ENCODE data around the gene PLCB4.

PLCB4 gene

GRCh38 chr20:9233804-9234203 is 164.9 kb downstream of the PLCB4 start:
- TF ChIP-seq POLR2A (IDR thresholded peaks at IDR 0.05; ENCODE audit: low read depth, low read length): no peak
- no peak for FAIRE-seq

GRCh38 chr20:9235518-9235917 is 166.6 kb downstream of the PLCB4 start:
- no peak for TF ChIP-seq POLR2A (IDR thresholded peaks at IDR 0.05; ENCODE audit: low read depth, low read length)
- DNase-seq (ENCODE audit: insufficient read length, low spot score) (no peak), FAIRE-seq (no peak)

More at GRCh38 chr20:9233804-9234203, 164.9 kb downstream of the PLCB4 start:
- DNase-seq (ENCODE audit: insufficient read length, low spot score): no peak

GRCh38 chr20:9236458-9236857 is 167.6 kb downstream of the PLCB4 start:
- DNase-seq (ENCODE audit: insufficient read length, low spot score) (no peak), FAIRE-seq (no peak)
- no peak for TF ChIP-seq POLR2A (IDR thresholded peaks at IDR 0.05; ENCODE audit: low read depth, low read length)

GRCh38 chr20:9241232-9241692 is 172.4 kb downstream of the PLCB4 start:
- FAIRE-seq (no peak), DNase-seq (ENCODE audit: insufficient read length, low spot score) (peak; percentile 7)
- no peak for TF ChIP-seq POLR2A (IDR thresholded peaks at IDR 0.05; ENCODE audit: low read depth, low read length)

- no peak for DNase-seq (ENCODE audit: insufficient read length, low spot score)
- FAIRE-seq: no peak
- no peak for TF ChIP-seq POLR2A (IDR thresholded peaks at IDR 0.05; ENCODE audit: low read depth, low read length)
These were observed 173.0 kb downstream of the PLCB4 start for GRCh38 chr20:9241721-9242427.

- DNase-seq (ENCODE audit: insufficient read length, low spot score) (no peak), FAIRE-seq (no peak)
- no peak for TF ChIP-seq POLR2A (IDR thresholded peaks at IDR 0.05; ENCODE audit: low read depth, low read length)
These were observed 175.1 kb downstream of the PLCB4 start for GRCh38 chr20:9243986-9244385.

- FAIRE-seq (no peak), DNase-seq (ENCODE audit: insufficient read length, low spot score) (no peak)
- no peak for TF ChIP-seq POLR2A (IDR thresholded peaks at IDR 0.05; ENCODE audit: low read depth, low read length)
These were observed 175.9 kb downstream of the PLCB4 start for GRCh38 chr20:9244811-9245210.

GRCh38 chr20:9246731-9247130 is 177.8 kb downstream of the PLCB4 start:
- FAIRE-seq (no peak), DNase-seq (ENCODE audit: insufficient read length, low spot score) (no peak)
- TF ChIP-seq POLR2A (IDR thresholded peaks at IDR 0.05; ENCODE audit: low read depth, low read length): no peak

GRCh38 chr20:9250511-9250910 is 181.6 kb downstream of the PLCB4 start:
- DNase-seq (ENCODE audit: insufficient read length, low spot score) (no peak), FAIRE-seq (no peak)
- no peak for TF ChIP-seq POLR2A (IDR thresholded peaks at IDR 0.05; ENCODE audit: low read depth, low read length)

GRCh38 chr20:9253006-9253539 is 184.2 kb downstream of the PLCB4 start:
- TF ChIP-seq POLR2A (IDR thresholded peaks at IDR 0.05; ENCODE audit: low read depth, low read length): no peak
- DNase-seq (ENCODE audit: insufficient read length, low spot score) (no peak), FAIRE-seq (no peak)

- TF ChIP-seq POLR2A (IDR thresholded peaks at IDR 0.05; ENCODE audit: low read depth, low read length): no peak
- no peak for FAIRE-seq
- no peak for DNase-seq (ENCODE audit: insufficient read length, low spot score)
These were observed 186.3 kb downstream of the PLCB4 start for GRCh38 chr20:9255171-9255570.

- TF ChIP-seq POLR2A (IDR thresholded peaks at IDR 0.05; ENCODE audit: low read depth, low read length): no peak
- FAIRE-seq: no peak
- no peak for DNase-seq (ENCODE audit: insufficient read length, low spot score)
These were observed 187.5 kb downstream of the PLCB4 start for GRCh38 chr20:9256393-9256792.

GRCh38 chr20:9258901-9259300 is 190.0 kb downstream of the PLCB4 start:
- no peak for TF ChIP-seq POLR2A (IDR thresholded peaks at IDR 0.05; ENCODE audit: low read depth, low read length)
- FAIRE-seq: peak; percentile 53
- no peak for DNase-seq (ENCODE audit: insufficient read length, low spot score)

GRCh38 chr20:9260027-9260426 is 191.1 kb downstream of the PLCB4 start:
- no peak for TF ChIP-seq POLR2A (IDR thresholded peaks at IDR 0.05; ENCODE audit: low read depth, low read length)
- no peak for FAIRE-seq
- no peak for DNase-seq (ENCODE audit: insufficient read length, low spot score)

GRCh38 chr20:9261781-9262180 is 192.9 kb downstream of the PLCB4 start:
- peak; percentile 71 for FAIRE-seq
- DNase-seq (ENCODE audit: insufficient read length, low spot score): no peak
- no peak for TF ChIP-seq POLR2A (IDR thresholded peaks at IDR 0.05; ENCODE audit: low read depth, low read length)
